ENCODE results near the gene PFN1.
"Not testable (repeated sequence)": the region's sequence is repeated elsewhere in the genome, so short reads cannot be mapped to it uniquely, and the experiment has no call there.

Gene PFN1

GRCh38 chr17:4921320-4921719 lies 27.0 kb downstream of the PFN1 start:
- no peak for DNase-seq (ENCODE audit: low read depth, low spot score)

GRCh38 chr17:4920351-4921048 lies 27.8 kb downstream of the PFN1 start:
- no peak for DNase-seq (ENCODE audit: low read depth, low spot score)

- DNase-seq (ENCODE audit: low read depth, low spot score) = no peak
Measured at GRCh38 chr17:4919511-4920047, 28.8 kb downstream of the PFN1 start.

GRCh38 chr17:4914551-4914950 lies 33.8 kb downstream of the PFN1 start:
- not testable (repeated sequence) for DNase-seq (ENCODE audit: low read depth, low spot score)

- DNase-seq (ENCODE audit: low read depth, low spot score) = no peak
Measured at GRCh38 chr17:4913994-4914393, 34.3 kb downstream of the PFN1 start.

GRCh38 chr17:4908711-4909496 lies 39.4 kb downstream of the PFN1 start:
- DNase-seq (ENCODE audit: low read depth, low spot score) = no peak

- DNase-seq (ENCODE audit: low read depth, low spot score) = no peak
Measured at GRCh38 chr17:4908301-4908700, 40.0 kb downstream of the PFN1 start.

GRCh38 chr17:4906642-4907041 lies 41.7 kb downstream of the PFN1 start:
- not testable (repeated sequence) for DNase-seq (ENCODE audit: low read depth, low spot score)

GRCh38 chr17:4903051-4903818 lies 45.1 kb downstream of the PFN1 start, which contains the start of gene CHRNE:
TSS of gene CHRNE (minus strand) at chr17:4903098. CDS start at chr17:4903063, 35 bp downstream.
- DNase-seq (ENCODE audit: low read depth, low spot score) = peak; percentile 74

- DNase-seq (ENCODE audit: low read depth, low spot score) = no peak
Measured at GRCh38 chr17:4902540-4902939, 45.8 kb downstream of the PFN1 start.

GRCh38 chr17:4901648-4902344 lies 46.5 kb downstream of the PFN1 start:
- no peak for DNase-seq (ENCODE audit: low read depth, low spot score)

- DNase-seq (ENCODE audit: low read depth, low spot score) = no peak
Measured at GRCh38 chr17:4901108-4901647, 47.2 kb downstream of the PFN1 start.

GRCh38 chr17:4900231-4901107 lies 47.9 kb downstream of the PFN1 start:
- DNase-seq (ENCODE audit: low read depth, low spot score) = no peak

- no peak for DNase-seq (ENCODE audit: low read depth, low spot score)
Measured at GRCh38 chr17:4899341-4900230, 48.7 kb downstream of the PFN1 start, which contains the start of gene C17orf107. TSS of gene C17orf107 (plus strand) at chr17:4899536. CDS start at chr17:4899763, 227 bp downstream.

- no peak for DNase-seq (ENCODE audit: low read depth, low spot score)
Measured at GRCh38 chr17:4898927-4899326, 49.4 kb downstream of the PFN1 start.

- no peak for DNase-seq (ENCODE audit: low read depth, low spot score)
Measured at GRCh38 chr17:4898351-4898750, 50.0 kb downstream of the PFN1 start.

- DNase-seq (ENCODE audit: low read depth, low spot score) = no peak
Measured at GRCh38 chr17:4897785-4898184, 50.5 kb downstream of the PFN1 start.

- no peak for DNase-seq (ENCODE audit: low read depth, low spot score)
Measured at GRCh38 chr17:4897198-4897687, 51.1 kb downstream of the PFN1 start.
